Lower lobe of right lung (tissue), 2 donors: ENCODE data around the gene IFI27L2. TPM values are rescaled to one million over a fixed set of nuclear protein-coding genes. Genes with fewer than 3 reads are reported as not detected.

Experiments
- ATAC-seq, 2 donors: fragments of 200-7000 bp; cut with Tn5 transposase; one replicate each; pipeline ENCODE4 v1.9.1; 2020 to 2022; ENCODE audit warnings: mild to moderate bottlenecking in 2 of 2, moderate library complexity in 2 of 2
- DNase-seq: peaks from one replicate; pipeline ENCODE4 v3.0.0-alpha.2; 2020
- H3K27ac ChIP-seq: fragments of 200-600 bp; one replicate; pipeline ENCODE4 v1.8.0; 2022
- H3K27me3 ChIP-seq: fragments of 200-600 bp; one replicate; pipeline ENCODE4 v1.8.0; 2022; ENCODE audit warnings: low read depth
- H3K36me3 ChIP-seq: fragments of 200-600 bp; one replicate; pipeline ENCODE4 v1.8.0; 2022; ENCODE audit warnings: mild to moderate bottlenecking
- H3K4me1 ChIP-seq: fragments of 200-600 bp; one replicate; pipeline ENCODE4 v1.8.0; 2022
- H3K4me3 ChIP-seq: fragments of 200-600 bp; one replicate; pipeline ENCODE4 v1.8.0; 2022; ENCODE audit warnings: mild to moderate bottlenecking
- H3K9me3 ChIP-seq: fragments of 200-600 bp; one replicate; pipeline ENCODE4 v1.8.0; 2022
- intact Hi-C: fragments of 100-400 bp; cut with DNase I; formaldehyde crosslinking; loops from one replicate; pipeline ENCODE4 v1.11.0; 2022
- total RNA-seq: library from RNA; stranded (reverse); fragmentation: NEBNext Ultra II Directional; extraction: Animal tissue kit (Norgen Biotek cat#: 25700); gene quantifications from one replicate; pipeline ENCODE4 v1.2.1, GENCODE V29; 2021
- TF ChIP-seq, protein P1 (sequence below): fragments of 200-600 bp; IDR thresholded peaks from one replicate; pipeline ENCODE4 v1.8.0; 2022; ENCODE audit warnings: antibody characterized with exemption, mild to moderate bottlenecking
- donor health status: DM: no; HTN: yes; CAD: no; lungs with severe emphysema.

Gene IFI27L2
- total RNA-seq, 1 donor from 2014 or later, result 49.7 TPM

DNA sequence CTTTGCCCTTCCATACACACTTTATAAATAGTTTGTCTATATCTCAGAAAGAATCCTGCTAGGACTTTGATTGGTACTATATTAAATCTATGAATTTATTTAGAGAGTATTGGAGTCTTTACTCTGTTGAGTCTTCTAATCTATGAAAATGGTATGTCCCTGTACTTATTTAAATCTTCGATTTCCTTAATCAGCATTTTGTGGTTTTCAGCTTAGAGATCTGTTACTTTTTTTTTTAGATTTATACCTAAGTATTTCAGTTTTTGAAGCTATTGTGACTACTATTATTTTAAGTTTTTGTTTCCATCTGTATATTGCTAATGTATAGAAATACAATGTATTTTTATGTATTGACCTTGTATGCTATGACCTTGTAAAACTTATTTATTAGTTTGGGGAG is 13.4 kb upstream of the IFI27L2 start:
- intact Hi-C loops, result no loop called here
- ATAC-seq, result no peak
- TF ChIP-seq, protein P1, sequence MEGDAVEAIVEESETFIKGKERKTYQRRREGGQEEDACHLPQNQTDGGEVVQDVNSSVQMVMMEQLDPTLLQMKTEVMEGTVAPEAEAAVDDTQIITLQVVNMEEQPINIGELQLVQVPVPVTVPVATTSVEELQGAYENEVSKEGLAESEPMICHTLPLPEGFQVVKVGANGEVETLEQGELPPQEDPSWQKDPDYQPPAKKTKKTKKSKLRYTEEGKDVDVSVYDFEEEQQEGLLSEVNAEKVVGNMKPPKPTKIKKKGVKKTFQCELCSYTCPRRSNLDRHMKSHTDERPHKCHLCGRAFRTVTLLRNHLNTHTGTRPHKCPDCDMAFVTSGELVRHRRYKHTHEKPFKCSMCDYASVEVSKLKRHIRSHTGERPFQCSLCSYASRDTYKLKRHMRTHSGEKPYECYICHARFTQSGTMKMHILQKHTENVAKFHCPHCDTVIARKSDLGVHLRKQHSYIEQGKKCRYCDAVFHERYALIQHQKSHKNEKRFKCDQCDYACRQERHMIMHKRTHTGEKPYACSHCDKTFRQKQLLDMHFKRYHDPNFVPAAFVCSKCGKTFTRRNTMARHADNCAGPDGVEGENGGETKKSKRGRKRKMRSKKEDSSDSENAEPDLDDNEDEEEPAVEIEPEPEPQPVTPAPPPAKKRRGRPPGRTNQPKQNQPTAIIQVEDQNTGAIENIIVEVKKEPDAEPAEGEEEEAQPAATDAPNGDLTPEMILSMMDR, result no peak

DNA sequence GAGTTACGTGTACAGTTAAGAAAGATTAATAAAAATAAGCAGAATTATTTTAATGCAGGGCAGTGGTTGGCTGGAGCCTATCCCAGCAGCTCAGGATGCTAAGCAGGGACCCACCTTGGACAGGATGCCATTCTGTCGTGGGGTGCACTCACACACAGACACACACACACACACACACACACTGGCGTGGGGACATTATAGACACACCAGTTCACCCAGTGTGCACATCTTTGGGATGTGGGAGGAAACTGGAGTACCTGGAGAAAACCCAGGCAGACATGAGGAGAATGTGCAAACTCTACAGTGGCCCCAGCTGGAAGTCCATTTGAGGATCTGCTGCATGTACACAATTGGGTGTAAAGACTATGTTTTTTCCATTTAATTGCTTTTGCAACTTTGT is 12.8 kb upstream of the IFI27L2 start:
- no peak for ATAC-seq

More for the DNA sequence above, 13.4 kb upstream of the IFI27L2 start:
- peaks cover 6% of the 10 kb centered on the region for H3K4me1 ChIP-seq
- H3K4me3 ChIP-seq, result no peak overlapping the region
- H3K36me3 ChIP-seq, result no peaks in the 10 kb centered on the region
- no peak for DNase-seq
- H3K27me3 ChIP-seq, result no peaks in the 10 kb centered on the region
- H3K9me3 ChIP-seq, result no peaks in the 10 kb centered on the region
- H3K27ac ChIP-seq, result no peak overlapping the region

DNA sequence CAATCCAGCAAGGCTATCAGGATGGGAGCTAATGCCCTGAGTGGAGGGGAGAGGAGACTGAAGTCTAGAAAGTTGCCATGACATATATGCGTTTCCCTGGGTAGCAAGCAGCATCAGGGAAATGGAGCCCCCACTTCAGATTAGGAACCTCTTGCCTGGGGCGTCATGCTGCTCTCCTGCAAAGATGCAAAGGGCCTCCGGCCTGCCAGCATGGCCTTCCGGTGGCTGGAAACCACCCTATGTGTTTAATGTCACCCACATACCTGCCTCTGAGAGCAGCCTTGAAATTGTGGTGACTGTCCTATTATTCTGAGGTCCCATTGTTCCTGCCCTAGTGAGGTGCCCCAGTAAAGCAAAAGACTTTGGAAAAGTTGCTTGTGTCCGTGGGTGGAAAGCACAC is 10.0 kb upstream of the IFI27L2 start:
- no peak overlapping the region for H3K27ac ChIP-seq
- ATAC-seq, result no peak
- intact Hi-C loops, result no loop called here

More for the DNA sequence above, 12.8 kb upstream of the IFI27L2 start:
- TF ChIP-seq, protein P1, result no peak
- no peak for DNase-seq
- H3K27me3 ChIP-seq, result no peaks in the 10 kb centered on the region
- H3K4me3 ChIP-seq, result no peak overlapping the region
- no peaks in the 10 kb centered on the region for H3K36me3 ChIP-seq
- H3K27ac ChIP-seq, result no peak overlapping the region
- H3K9me3 ChIP-seq, result no peaks in the 10 kb centered on the region
- intact Hi-C loops, result no loop called here
- H3K4me1 ChIP-seq, result peaks cover 6% of the 10 kb centered on the region

DNA sequence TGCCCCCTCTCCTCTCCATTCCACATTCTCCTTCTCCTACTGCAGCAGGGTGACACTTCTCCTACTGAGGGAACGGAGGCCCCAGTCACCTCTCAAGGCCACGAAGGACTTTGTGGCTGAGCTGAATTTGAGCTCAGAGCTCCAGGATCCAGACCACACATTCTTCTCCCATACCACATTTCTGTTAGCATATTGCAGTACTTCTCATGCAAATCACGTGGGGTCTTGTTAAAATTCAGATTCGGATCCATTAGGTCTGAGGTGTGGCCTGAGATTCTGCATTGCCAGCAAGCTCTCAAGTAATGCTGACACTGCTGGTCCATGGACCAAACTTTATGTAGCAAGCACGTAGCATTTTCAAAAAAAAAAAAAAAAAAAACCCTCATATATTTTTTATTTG is 9.6 kb upstream of the IFI27L2 start:
- Histone ChIP-seq H3K9me3 (no peaks in the 10 kb centered on the region), H3K4me3 (no peak overlapping the region), H3K4me1 (peaks cover 7% of the 10 kb centered on the region), H3K36me3 (no peaks in the 10 kb centered on the region), H3K27me3 (no peaks in the 10 kb centered on the region), H3K27ac (no peak overlapping the region)
- TF ChIP-seq, protein P1, result no peak
- DNase-seq, result no peak
- ATAC-seq, result no peak
- intact Hi-C loops, result no loop called here

More for the DNA sequence above, 10.0 kb upstream of the IFI27L2 start:
- Histone ChIP-seq H3K4me3 (no peak overlapping the region), H3K27me3 (no peaks in the 10 kb centered on the region), H3K9me3 (no peaks in the 10 kb centered on the region), H3K36me3 (no peaks in the 10 kb centered on the region), H3K4me1 (peaks cover 7% of the 10 kb centered on the region)
- no peak for DNase-seq
- TF ChIP-seq, protein P1, result no peak

DNA sequence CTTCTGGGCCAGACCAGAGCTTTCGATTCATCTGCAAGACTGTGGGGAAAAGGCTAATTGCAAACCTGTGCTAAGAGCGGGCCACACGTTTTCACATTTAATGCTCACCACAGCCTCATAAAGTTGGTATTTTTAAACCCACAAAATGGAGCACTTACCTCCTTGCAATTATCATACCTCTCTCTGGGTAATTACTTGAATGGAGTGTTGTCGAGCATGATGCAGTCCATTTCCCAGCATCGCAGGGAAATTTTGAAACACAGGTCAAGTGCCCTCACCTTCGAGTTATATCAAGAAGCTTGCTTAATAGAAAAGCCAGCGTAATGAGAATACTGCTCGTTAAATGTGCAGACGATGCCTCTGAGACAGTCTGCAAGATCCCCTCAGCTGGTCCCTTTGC is 8.8 kb upstream of the IFI27L2 start:
- Histone ChIP-seq H3K4me3 (no peak overlapping the region), H3K27ac (no peak overlapping the region), H3K9me3 (no peaks in the 10 kb centered on the region), H3K27me3 (no peaks in the 10 kb centered on the region), H3K36me3 (no peaks in the 10 kb centered on the region), H3K4me1 (peaks cover 7% of the 10 kb centered on the region)
- DNase-seq (no peak), ATAC-seq (peak; percentile 49 to 72)
- TF ChIP-seq, protein P1, result no peak
- intact Hi-C loops, result no loop called here
